Head of caudate nucleus (tissue), 42 donors: ENCODE measurements around the gene ERBB2.

Experiments
- DNase-seq, 42 donors: peaks; one replicate each; pipeline versions ENCODE4 v3.0.0 to v3.0.0-alpha.2; 2020 to 2021; ENCODE audit warnings: mixed read lengths in 7 of 42
- intact Hi-C: fragments of 100-400 bp; cut with DNase I; formaldehyde crosslinking; loops from one replicate; pipeline ENCODE4 v1.15.0; 2022

Gene ERBB2

DNA sequence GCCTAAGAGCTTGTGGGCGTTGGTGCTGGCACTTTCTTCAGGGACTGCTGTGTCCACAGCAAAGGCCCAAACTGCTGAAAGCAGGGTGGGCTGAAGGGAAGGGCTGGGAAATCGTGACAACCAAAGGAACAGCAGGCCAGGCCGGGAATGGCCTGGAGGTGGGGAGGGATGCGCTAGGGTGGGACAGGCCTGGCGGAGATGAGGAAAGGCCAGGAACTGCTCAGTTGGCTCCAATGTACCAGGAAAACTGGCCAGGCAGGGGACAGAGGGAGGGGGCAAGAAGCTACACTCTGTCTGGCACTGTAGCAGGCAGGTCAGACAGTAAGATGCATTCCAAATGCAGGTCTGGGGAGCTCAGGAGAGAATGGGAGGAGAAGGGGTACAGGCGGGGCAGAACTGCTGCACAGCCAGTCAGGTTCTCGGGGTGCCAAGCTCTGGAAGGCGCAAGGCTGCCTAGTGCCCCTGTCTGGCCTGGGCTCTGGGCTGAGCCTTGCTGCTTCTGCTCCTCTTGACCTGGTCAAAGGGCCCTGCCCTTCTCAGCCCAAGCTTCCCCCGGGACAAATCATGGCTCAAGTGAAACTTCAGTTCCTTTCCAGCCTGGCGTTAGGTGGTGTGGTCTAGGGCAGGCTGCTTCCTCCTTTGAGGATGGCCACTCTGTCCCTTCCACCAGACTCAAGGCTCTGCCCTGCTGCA lies 24.3 kb upstream of the ERBB2 start:
- intact Hi-C loops: no loop called here
- DNase-seq: no peak

DNA sequence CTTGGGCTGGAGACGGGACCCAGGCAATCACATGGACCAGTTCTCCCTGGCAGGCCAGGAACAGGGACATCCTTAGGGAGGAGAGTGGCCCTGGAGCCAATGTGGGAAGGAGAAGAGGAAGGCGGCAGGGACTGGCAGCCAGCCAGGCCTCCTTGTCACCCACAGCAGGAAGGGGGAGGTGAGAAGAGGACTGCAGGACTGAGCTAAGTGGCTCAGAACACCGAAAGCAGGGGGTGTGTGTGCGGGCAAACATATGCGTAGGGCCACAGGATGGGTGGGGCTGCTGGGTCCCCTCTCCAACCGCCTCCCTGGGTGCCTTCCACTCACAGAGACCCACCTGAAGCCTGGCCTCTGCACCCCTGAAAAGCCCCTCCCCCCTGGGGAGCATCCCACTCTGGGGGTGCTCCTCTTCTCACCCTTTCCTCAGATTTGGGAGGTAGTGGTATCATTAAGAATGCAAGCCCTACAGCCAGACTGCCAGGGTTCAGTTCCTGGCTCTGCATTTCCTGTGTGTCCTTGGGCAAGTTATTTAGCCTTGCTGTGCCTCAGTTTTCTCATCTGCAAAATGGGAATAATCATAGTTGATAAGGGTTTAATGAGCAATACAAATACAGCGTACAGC lies 23.6 kb upstream of the ERBB2 start:
- intact Hi-C loops: no loop called here
- peak in 5 of 42 donors; percentile 31 to 60 (median 51) for DNase-seq

DNA sequence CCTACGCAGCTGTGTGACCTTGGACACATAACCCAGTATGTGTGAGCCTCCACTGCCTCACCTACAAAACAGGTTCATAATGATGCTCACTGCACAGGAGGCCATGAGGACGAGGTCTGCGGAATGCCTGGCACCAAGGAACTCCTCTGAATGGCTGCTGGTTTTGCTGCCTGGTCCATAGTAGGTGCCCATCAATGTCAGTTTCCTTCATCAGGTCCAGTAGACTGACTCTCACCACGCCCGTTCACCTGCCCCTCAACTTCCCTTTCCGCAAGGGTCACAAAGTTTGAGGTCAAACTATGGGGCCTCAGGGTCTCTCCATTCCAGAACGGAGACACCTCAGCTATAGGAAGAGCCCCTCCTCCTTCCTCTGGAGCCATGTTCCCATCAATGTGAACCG lies 22.8 kb upstream of the ERBB2 start:
- intact Hi-C loops: no loop called here
- no peak for DNase-seq

DNA sequence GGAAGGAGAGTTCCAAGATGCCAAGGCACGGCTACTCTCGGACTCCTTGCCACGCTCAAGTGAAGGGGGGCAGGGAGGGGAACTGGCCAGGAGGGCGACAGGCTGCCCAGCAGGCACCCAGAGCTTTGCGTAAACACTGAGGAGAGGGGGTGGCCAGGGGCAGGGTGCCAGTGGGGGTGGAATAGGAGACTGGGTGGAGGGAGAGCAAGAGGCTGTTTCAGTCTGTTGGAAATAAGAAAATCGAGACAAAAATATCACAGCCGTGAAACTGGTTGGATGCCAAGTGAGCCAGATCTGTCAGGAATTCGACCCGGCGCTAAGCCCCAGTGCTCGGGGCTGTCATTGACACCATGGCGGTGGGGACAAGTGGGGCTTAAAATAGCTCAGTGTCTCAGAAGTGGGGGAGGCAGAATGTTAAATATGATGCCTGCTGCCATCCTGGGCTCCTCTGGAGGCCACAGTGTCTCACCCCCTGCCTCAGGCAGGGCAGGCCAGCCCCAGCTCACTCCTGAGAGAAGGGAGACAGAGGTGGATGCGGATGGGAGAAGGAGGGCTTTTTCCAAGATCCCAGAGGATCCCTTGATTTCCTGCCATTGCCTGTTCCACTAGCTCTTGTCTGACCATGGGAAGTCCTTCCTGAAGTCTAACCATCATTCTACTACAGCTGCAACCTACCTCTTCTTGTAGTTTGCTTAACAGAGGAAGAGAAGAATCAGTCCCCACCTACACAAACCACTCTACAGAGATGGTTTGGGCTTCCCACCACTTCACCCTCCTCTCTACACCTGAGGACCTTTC lies 22.1 kb upstream of the ERBB2 start:
- DNase-seq: peak in 20 of 42 donors; percentile 34 to 81 (median 56)
- intact Hi-C loops: no loop called here

DNA sequence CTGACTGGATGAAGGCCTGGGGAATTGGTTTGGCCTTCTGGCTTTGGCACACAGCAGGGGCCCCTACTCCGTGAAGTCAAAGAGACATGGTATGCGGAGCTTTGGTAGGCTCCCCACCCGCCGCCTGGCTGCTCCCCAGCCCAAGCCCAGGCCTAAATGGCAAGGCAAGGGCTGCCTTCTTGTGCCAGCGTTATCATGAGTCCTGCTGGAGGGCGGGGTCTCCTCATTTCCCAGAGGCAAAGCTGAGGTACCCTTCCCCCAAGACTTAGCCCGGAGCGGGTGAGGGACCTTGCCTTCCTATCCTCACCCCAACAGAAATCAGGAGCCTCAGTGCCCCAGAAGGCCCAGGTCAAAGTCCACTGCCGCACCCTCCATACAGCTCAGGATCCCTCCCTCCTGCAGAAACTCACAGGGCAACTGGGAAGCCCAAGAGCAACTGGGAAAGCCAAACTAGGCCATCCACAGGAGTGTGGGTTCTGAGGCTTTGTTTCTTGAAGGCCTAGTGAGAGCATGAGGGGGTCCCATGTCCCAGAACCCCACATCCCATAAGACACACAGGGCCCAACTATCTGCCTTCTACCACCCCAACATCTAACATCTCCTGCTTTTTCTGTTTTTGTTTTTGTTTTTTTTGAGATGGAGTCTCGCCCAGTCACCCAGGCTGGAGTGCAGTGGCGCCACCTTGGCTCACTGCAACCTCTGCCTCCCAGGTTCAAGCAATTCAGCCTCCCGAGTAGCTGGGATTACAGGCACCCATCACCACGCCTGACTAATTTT lies 21.3 kb upstream of the ERBB2 start:
- intact Hi-C loops: no loop called here
- no peak for DNase-seq

DNA sequence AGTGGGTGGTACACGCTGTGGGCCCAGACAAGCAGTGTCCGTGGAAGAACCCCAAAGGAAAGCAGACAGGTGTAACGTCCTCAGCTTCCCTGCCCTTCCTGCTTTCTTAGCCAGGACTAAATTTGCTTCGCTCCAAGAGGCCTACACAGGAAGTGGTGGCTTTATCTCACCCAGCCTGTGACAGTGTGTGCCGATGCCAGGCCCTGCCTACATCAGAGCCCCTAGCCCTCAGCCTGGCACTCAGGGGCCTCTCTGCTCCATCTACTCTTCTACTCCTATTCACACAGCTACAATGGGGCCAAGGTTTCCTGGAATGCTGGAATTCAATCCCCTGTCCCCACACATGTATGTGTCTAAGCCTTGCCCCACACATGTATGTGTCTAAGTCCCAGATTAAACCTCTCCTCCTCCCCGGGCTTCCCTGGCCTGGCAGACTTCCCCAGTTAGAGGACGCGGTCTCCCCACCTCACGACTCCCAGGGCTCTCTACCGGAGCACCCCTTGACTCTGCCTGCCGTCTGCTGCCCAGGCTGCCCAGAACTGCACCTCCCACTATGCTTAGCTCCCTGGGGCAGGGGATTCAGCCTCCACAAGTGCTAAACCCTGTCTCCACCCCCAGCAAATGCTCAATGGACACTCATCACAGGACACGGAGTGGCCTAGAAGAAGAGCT lies 20.2 kb upstream of the ERBB2 start:
- intact Hi-C loops: no loop called here
- no peak for DNase-seq

DNA sequence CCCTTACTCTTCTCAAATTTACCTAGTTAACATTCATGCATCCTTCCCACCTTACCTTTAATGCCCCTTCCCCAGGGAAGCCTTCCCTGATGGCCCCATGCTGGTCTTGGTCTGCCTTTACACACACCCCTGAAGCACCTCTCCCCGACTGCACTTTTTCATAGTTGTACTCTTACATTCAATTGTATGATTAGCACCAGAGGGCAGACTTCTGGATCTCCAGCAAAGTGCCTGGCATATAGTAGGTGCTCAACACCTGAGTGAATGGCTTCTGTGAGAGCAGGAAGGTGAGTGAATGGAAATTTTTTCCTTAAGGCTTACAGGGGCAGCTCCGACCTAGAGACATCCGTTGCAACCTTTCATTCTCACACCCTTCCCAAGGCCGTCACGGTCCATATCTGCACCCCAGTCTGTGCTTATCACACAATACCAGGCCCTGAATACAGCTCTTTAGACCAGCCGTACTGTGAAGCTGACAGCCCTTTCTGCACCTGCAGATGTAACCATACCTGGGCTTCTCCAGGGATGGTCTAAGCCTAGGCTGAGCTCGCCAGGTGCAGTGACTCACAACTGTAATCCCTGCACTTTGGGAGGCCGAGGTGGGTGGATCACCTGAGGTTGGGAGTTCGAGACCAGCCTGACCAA lies 16.4 kb upstream of the ERBB2 start:
- intact Hi-C loops: no loop called here
- DNase-seq: no peak

DNA sequence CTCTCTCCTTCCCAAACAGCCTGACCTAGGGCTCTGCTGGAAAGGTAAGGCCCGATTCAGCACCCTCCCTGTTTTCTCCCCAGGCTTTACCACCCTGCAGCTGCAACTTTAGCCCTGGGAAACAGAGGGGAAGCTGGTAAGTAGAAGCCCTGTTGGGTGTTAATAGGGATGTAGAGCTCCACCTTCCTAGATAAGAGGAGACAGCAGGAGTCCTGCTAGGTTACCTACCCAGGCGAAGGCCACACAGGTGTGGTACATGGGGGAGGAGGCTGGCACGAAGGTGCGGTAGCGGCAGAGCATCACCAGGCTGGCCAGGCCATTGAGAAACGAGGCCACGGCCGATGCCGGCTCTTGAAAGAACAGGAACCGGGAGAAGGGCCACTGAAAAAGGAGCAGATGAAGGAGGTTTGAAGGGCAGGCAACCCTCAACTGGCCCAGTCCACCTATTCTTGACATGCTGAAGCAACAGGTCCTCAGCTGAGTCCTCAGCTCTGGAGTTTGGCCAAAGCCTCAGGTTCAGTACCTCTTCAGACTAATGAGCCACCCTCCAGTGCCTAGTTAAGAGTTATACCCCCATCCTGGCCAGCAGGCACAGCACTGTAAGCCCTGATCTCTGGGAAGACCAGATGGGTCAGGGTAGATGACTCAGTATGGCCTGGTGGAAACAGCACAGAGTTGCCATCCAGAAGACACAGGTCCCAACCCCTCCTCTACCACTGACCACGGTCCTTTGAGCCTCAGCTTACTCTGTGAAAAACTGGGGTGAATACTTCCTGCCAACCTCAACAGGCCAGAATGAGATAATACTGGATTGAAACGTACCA lies 15.3 kb upstream of the ERBB2 start:
- intact Hi-C loops: no loop called here
- no peak for DNase-seq

DNA sequence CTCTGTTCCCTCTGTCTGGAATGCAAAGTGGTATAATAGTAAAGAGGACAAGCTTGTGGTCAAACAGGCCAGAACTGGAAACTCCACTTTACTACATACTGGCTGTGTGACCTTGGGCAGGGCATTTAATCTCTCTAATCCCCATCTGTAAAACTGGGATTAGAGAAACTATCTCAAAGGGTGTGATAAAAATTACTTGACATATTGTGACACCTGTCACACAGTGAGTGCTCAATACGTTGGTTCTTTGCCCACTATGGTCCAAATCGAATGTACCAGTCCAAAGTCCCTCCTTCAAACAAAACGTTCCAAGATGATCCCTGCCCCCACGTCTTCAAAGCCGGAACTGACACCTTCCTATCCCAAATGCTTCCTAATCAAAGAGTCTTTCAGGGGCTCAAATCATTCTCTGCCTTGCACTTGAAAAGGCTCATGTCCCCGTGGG lies 12.7 kb upstream of the ERBB2 start:
- intact Hi-C loops: no loop called here
- DNase-seq: no peak

DNA sequence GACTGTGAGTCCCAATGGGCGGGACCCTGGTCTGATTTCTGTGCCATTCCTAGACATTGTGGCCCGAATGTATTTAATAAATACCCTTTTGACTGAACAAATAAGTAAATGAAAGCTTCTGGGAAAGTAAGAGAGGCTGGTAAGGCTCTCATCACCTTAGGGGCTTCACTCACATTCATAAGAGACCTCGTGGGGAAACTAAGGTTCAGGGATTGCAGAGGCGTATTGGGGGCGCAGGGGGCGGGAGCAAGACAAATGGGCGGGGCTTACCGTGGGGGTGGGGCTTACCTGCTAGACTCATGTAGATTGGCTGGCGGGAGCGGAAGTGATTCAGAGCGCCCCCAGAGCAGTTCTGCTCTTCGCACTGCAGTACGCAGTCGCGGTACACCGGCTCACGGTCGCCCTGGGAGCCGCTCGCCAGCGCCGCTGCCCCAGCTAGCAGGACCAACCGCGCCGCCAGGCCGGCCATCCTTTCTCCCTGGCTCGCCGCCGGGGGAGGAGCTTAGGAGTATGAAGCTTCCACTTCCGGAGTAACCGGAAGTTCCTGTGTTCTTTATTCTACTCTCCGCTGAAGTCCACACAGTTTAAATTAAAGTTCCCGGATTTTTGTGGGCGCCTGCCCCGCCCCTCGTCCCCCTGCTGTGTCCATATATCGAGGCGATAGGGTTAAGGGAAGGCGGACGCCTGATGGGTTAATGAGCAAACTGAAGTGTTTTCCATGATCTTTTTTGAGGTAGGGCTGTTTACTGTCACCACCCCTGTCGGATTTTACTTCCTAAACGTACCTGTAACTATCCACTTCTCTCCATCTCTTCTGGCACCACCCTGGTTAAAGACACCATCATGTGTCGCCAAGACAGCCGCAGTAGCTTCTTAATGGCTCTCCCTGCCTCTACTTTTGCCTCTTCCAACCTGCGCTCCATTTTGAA lies 12.1 kb upstream of the ERBB2 start, which contains the start of gene PGAP3:
Gene PGAP3 (minus strand): TSS at position 512 of the 929 bp plus-strand sequence. CDS start 43 bp downstream, at position 469.
- DNase-seq: peak; percentile 79 to 96 (median 88)
- intact Hi-C loops: no loop called here

DNA sequence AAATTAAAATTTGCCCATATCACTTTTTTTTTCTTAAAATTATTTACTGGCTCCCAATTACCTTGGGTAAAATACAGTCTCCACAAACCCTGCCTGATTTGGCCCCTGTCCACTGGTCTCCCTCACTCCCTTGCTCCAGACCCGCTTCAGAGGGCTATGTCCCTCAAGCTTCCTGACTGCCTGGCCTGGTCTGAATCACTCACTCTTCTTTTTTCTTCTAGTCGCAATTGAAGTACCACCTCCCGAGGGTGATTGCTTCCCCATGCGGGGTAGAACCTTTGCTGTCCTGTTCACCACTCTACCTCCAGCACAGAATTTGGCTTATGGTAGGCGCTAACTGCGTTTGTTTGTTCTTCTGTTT lies 11.4 kb upstream of the ERBB2 start:
- DNase-seq: no peak
- intact Hi-C loops: no loop called here

DNA sequence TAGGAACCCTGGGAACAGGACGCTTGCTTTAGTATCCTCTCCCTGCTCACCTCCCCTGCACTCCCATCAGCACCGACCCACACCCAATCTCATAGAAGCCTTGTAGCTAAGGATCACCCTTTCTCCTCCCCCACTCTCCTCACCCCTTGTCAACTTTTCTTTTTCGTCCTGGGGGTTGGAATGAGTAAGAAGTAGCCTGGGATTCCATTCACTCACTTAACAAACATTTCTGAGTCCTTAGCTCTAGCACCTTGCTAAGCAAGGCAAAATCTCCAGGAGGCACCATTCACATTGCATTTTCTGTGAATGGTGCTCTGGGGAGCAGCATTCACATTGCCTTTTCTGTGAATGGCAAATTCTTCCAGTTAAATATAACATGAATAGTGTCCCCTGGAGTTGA lies 10.9 kb upstream of the ERBB2 start:
- no peak for DNase-seq
- intact Hi-C loops: no loop called here

DNA sequence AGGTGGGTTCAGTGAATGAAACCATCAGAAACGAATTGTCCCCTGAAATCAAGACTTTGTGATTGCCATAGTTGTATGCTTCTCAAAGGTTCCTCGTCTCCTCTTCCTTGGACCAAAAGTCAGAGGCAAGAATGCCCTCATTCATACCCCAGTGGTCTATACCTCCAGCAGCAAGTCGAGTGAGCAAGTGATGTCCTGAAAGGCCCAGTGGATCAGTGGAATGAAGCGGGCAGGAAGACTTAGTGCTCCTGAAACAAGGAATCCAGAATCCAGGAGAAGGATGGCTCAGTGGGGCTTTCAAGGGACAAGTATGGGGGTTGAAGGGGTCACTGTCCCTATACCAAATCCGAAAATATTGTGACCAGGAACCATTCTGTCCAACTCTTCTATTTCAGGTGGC lies 5.3 kb upstream of the ERBB2 start:
- intact Hi-C loops: no loop called here
- DNase-seq: no peak

DNA sequence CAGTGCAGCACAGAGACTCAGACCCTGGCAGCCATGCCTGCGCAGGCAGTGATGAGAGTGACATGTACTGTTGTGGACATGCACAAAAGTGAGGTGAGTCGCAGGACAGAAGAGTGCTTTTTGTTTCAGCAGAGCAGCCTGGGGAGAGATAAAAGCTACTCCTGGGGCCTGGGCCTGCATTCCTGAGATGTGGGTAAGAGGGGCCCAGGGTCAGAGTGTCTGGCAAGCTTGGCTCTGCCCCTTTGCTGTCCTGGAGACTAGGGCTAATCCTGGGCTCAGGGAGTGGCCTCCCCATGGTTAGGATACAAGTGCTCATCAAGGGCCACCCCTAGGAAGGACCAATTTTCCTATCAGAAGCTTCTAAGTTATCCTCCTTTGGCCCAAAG lies 4.8 kb upstream of the ERBB2 start:
- no peak for DNase-seq
- intact Hi-C loops: no loop called here

DNA sequence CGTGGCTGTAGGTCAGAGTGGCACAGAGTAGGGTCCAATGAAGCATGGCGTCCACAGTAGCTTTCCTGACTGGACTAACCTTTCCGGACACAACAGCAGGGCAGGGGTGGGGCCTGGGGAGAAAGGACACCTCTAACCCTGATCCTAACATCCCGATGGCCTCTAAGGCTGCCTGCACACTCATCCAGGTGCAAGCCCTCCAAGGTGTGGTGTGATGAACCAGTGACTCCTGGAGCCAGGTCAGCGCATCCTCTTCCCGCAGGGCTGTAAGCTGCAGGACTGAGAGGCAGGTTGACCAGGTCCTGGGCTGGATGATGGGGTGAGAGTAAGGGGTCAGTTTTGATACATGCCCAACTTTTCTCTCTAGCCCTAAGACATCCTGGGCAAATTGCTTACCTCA lies 3.1 kb upstream of the ERBB2 start:
- intact Hi-C loops: no loop called here
- DNase-seq: no peak

DNA sequence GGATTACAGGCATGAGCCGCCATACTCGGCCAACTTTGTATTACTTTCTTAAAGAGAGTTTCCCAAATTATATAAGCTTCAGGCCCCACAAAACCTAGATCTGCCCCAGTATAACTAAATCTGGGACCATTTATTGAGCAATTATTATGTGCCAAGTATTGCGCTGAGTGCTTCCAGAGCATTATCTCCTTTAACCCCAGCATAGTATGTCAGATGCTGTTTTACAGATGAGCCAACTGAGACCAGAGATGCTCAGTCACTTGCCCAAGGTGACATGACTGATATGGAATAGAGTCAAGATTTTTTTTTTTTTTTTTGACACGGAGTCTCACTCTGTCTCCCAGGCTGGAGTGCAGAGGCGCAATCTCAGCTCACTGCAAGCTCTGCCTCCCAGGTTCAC lies 1.9 kb upstream of the ERBB2 start:
- no peak for DNase-seq

More for the DNA sequence above, 1.9 kb upstream of the ERBB2 start:
- intact Hi-C loops: no loop called here
